Natural killer cell (primary cell): Measurements from ENCODE around the gene RHOBTB1. TPM values are rescaled to one million over a fixed set of nuclear protein-coding genes. Genes with fewer than 3 reads are reported as not detected.

Experiments
- ATAC-seq, 3 donors: fragments of 150-1000 bp in 2 of 3; fragments of 200-7000 bp in 1 of 3; cut with Tn5 transposase; 1 replicate in 1 of 3; 2 replicates in 2 of 3; pipeline ENCODE4 v1.10.0; 2021; ENCODE audit warnings: mild to moderate bottlenecking in 2 of 3, moderate library complexity in 2 of 3
- DNase-seq, 2 donors: peaks; one replicate each; pipeline versions ENCODE4 v3.0.0 to v3.0.0-alpha.2; 2013 to 2021; ENCODE audit warnings: mixed read lengths in 1 of 2
- H3K27ac ChIP-seq: one replicate; pipeline ENCODE4 v1.5.1; 2013; ENCODE audit warnings: mild to moderate bottlenecking, low read length
- H3K27me3 ChIP-seq: one replicate; pipeline ENCODE4 v1.6.1; 2013; ENCODE audit warnings: low read length; ENCODE audit not compliant: control insufficient read depth, insufficient read depth
- H3K36me3 ChIP-seq: one replicate; pipeline ENCODE4 v1.6.1; 2013; ENCODE audit warnings: low read length; ENCODE audit not compliant: control insufficient read depth, insufficient read depth
- H3K4me1 ChIP-seq: one replicate; pipeline ENCODE4 v1.6.1; 2013; ENCODE audit warnings: low read length; ENCODE audit not compliant: control insufficient read depth, insufficient read depth
- H3K4me3 ChIP-seq: one replicate; pipeline ENCODE4 v1.5.1; 2013; ENCODE audit warnings: low read length
- H3K9me3 ChIP-seq: one replicate; pipeline ENCODE4 v1.6.1; 2013; ENCODE audit warnings: low read length; ENCODE audit not compliant: control insufficient read depth, insufficient read depth
- H3K27ac Mint-ChIP-seq, 2 donors: one replicate each; pipeline ENCODE4 v1.8.0; 2022; ENCODE audit warnings: mild to moderate bottlenecking in 2 of 2, mixed read lengths in 2 of 2, moderate library complexity in 1 of 2
- H3K27me3 Mint-ChIP-seq, 2 donors: one replicate each; pipeline ENCODE4 v1.8.0; 2022; ENCODE audit warnings: low read depth in 2 of 2, mixed read lengths in 2 of 2
- H3K36me3 Mint-ChIP-seq: one replicate; pipeline ENCODE4 v1.8.0; 2022; ENCODE audit warnings: mixed read lengths
- H3K4me1 Mint-ChIP-seq, 2 donors: one replicate each; pipeline ENCODE4 v1.8.0; 2022; ENCODE audit warnings: mixed read lengths in 2 of 2
- H3K4me3 Mint-ChIP-seq: one replicate; pipeline ENCODE4 v1.8.0; 2022; ENCODE audit warnings: mild to moderate bottlenecking, moderate library complexity, mixed read lengths
- H3K9me3 Mint-ChIP-seq, 2 donors: one replicate each; pipeline ENCODE4 v1.8.0; 2022; ENCODE audit warnings: mixed read lengths in 2 of 2
- WGBS: methylation state at CpG from one replicate; pipeline ENCODE4 v1.1.7; 2013; ENCODE audit warnings: missing lambda C conversion rate; ENCODE audit not compliant: insufficient coverage; 5-methylcytosine and 5-hydroxymethylcytosine counted together
- intact Hi-C: fragments of 100-400 bp; cut with micrococcal nuclease; formaldehyde crosslinking; loops from one replicate; pipeline ENCODE4 v1.14.2; 2022
- total RNA-seq, 4 donors: library from RNA; stranded (reverse); fragments of 120-200 nt in 1 of 4; gene quantifications; one replicate each; pipeline versions ENCODE4 v1.2.3 to v1.2.4, GENCODE V29; 2013 to 2022
- TF ChIP-seq, protein P1 (sequence below): fragments of 200-600 bp; IDR thresholded peaks from one replicate; pipeline ENCODE4 v1.8.0; 2022; ENCODE audit warnings: antibody characterized with exemption

The RHOBTB1 gene
- total RNA-seq, 3 donors from 2014 or later (not counting 1 experiment from before 2014, with no cell fraction given): 0.97 to 1.9 (median 1.1) TPM

DNA sequence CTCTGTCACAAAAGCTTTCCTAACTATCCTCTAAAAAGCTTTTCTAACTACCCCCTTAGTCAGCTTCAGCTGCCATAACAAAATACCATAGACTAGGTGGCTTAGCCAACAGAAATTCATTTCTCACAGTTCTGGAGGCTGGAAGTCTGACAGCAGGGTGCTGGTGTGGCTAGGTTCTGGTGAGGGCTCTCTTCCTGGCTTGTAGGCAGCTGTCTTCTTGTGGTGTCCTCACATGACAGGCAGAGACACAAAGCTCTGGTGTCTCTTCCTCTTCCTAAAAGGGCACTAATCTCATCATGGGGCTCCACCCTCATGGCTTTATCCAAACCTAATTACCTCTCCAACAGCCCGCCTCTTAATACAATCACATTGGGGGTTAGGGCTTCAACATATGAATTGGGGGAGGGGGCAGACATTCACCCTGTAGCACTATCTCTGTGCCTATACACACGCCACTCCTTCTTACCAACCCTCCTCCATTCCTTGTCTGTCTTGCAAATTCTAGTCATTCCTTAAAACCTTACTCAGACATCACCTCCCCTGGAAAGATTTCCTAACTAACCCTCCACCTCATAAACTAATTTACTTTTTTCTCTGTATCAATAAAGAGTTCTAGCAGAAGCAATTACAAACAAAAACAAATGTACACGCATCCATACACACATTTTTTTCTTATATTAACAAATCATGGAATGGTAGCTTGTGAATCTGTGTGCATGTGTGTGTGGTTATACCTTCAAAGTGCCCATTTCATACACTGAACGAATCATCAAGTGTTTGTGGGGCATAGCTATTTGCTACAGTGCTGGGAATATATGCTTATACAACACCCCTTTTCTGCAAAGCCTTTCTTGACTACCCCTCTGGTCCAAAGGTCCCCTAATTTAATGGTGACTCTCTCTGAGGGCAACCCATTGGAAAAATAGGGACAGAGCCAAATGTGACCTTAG is 26.4 kb downstream of the RHOBTB1 start:
- Histone ChIP-seq H3K4me1 (no peaks in the 10 kb centered on the region), H3K4me3 (no peak overlapping the region), H3K36me3 (no peaks in the 10 kb centered on the region), H3K27me3 (no peaks in the 10 kb centered on the region), H3K9me3 (no peaks in the 10 kb centered on the region), H3K27ac (no peak overlapping the region)
- TF ChIP-seq, protein P1, sequence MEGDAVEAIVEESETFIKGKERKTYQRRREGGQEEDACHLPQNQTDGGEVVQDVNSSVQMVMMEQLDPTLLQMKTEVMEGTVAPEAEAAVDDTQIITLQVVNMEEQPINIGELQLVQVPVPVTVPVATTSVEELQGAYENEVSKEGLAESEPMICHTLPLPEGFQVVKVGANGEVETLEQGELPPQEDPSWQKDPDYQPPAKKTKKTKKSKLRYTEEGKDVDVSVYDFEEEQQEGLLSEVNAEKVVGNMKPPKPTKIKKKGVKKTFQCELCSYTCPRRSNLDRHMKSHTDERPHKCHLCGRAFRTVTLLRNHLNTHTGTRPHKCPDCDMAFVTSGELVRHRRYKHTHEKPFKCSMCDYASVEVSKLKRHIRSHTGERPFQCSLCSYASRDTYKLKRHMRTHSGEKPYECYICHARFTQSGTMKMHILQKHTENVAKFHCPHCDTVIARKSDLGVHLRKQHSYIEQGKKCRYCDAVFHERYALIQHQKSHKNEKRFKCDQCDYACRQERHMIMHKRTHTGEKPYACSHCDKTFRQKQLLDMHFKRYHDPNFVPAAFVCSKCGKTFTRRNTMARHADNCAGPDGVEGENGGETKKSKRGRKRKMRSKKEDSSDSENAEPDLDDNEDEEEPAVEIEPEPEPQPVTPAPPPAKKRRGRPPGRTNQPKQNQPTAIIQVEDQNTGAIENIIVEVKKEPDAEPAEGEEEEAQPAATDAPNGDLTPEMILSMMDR: no peak
- Mint-ChIP-seq H3K36me3 (no peaks in the 10 kb centered on the region), H3K4me1 (peaks cover 0 to 3% of the 10 kb centered on the region in 2 donors), H3K4me3 (no peak overlapping the region), H3K27ac (no peak overlapping the region), H3K9me3 (peaks cover 0 to 2% of the 10 kb centered on the region in 2 donors), H3K27me3 (no peaks in the 10 kb centered on the region)
- WGBS: 98% methylated on average over 2 of the region's 4 CpGs
- intact Hi-C loops: no loop called here
- DNase-seq: no peak
- ATAC-seq: no peak

DNA sequence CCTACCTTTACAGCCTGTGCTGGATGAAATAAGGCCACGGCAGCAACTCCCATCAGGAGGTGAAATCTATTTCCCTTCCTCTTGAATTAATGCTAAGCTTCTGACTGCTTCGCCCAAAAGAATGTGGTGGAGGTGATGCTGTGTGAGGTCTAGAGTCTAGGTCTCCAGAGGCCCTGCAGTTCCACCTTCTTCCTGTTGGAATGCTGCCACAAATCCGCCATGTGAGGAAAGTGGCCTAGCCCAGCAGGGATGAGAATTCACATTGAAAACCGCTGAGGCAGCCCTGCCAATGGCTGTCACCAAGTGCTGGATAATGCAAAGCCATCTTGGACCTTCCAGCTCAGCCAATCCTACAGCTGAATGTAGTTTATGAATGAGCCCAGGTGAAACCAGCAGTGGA is 28.0 kb downstream of the RHOBTB1 start:
- Mint-ChIP-seq H3K36me3 (no peaks in the 10 kb centered on the region), H3K9me3 (peaks cover 0 to 2% of the 10 kb centered on the region in 2 donors), H3K27me3 (peaks cover 0 to 3% of the 10 kb centered on the region in 2 donors), H3K4me3 (no peak overlapping the region), H3K27ac (no peak overlapping the region), H3K4me1 (peaks cover 6 to 7% of the 10 kb centered on the region in 2 donors)
- Histone ChIP-seq H3K27ac (no peak overlapping the region), H3K27me3 (no peaks in the 10 kb centered on the region), H3K9me3 (no peaks in the 10 kb centered on the region), H3K36me3 (no peaks in the 10 kb centered on the region), H3K4me3 (no peak overlapping the region), H3K4me1 (no peaks in the 10 kb centered on the region)
- TF ChIP-seq, protein P1: no peak
- ATAC-seq (no peak), DNase-seq (no peak)
- WGBS: 78% methylated on average over 4 of the region's 4 CpGs
- intact Hi-C loops: no loop called here

DNA sequence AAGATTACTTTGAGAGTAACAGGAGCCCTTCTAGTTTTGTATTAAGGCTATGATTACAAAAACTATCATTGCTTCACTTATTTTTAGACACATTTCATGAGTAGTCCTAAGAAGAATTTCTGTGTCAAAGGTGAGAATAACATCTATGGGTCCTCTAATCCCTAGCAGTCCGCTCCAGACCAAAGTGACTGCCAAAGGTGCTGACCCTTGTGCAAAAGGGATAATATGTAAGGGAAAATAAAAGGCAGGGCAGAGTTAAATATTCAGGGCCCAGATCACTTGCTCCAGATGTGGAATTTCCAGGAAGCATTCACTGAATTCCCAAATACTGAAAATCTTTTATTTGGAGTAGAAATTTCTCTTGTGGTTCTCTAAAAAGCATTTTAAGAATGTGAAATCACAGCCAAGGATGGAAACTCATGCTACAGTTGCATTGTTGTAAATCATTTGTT is 29.3 kb downstream of the RHOBTB1 start:
- Histone ChIP-seq H3K27ac (no peak overlapping the region), H3K9me3 (no peaks in the 10 kb centered on the region), H3K4me1 (no peaks in the 10 kb centered on the region), H3K36me3 (no peaks in the 10 kb centered on the region), H3K27me3 (no peaks in the 10 kb centered on the region), H3K4me3 (no peak overlapping the region)
- peaks cover 0 to 2% of the 10 kb centered on the region in 2 donors for H3K9me3 Mint-ChIP-seq
- intact Hi-C loops: no loop called here
- no peak overlapping the region for H3K4me3 Mint-ChIP-seq
- H3K4me1 Mint-ChIP-seq: peaks cover 14% of the 10 kb centered on the region in 2 donors
- H3K27ac Mint-ChIP-seq: no peak overlapping the region
- no peaks in the 10 kb centered on the region for H3K36me3 Mint-ChIP-seq
- TF ChIP-seq, protein P1: no peak
- DNase-seq: no peak
- H3K27me3 Mint-ChIP-seq: peaks cover 0 to 3% of the 10 kb centered on the region in 2 donors
- no peak for ATAC-seq
- 92% methylated on average over 1 of the region's 1 CpG for WGBS
